Endodermal cell (in vitro differentiated cells): Measurements from ENCODE around the gene PADI6. TPM values are rescaled to one million over a fixed set of nuclear protein-coding genes. Genes with fewer than 3 reads are reported as not detected.

Source experiments
- DNase-seq: peaks from one replicate; pipeline ENCODE4 v3.0.0-alpha.2; 2017
- H3K27ac ChIP-seq: 2 replicates; pipeline ENCODE4 v1.5.1; 2013; ENCODE audit warnings: mild to moderate bottlenecking, low read depth, low read length, moderate library complexity
- H3K27me3 ChIP-seq: 2 replicates; pipeline ENCODE4 v1.6.1; 2013; ENCODE audit warnings: mild to moderate bottlenecking, low read length, moderate library complexity; ENCODE audit not compliant: insufficient read depth, control insufficient read depth, poor library complexity, severe bottlenecking
- H3K36me3 ChIP-seq: 2 replicates; pipeline ENCODE4 v1.7.0; 2013; ENCODE audit warnings: mild to moderate bottlenecking, low read length, moderate library complexity; ENCODE audit not compliant: control insufficient read depth, insufficient read depth
- H3K4me1 ChIP-seq: one replicate; pipeline ENCODE4 v1.7.0; 2013; ENCODE audit warnings: low read length; ENCODE audit not compliant: control insufficient read depth, insufficient read depth
- H3K4me3 ChIP-seq: 2 replicates; pipeline ENCODE4 v1.5.1; 2013; ENCODE audit warnings: mild to moderate bottlenecking, low read length, moderate library complexity
- H3K9ac ChIP-seq: 2 replicates; pipeline ENCODE4 v1.6.1; 2013; ENCODE audit warnings: mild to moderate bottlenecking, low read length, moderate library complexity; ENCODE audit not compliant: poor library complexity, severe bottlenecking; ENCODE audit errors: extremely low read depth
- H3K9me3 ChIP-seq: 2 replicates; pipeline ENCODE4 v1.6.1; 2013; ENCODE audit warnings: mild to moderate bottlenecking, low read length, moderate library complexity; ENCODE audit not compliant: control insufficient read depth
- H3K27ac Mint-ChIP-seq: 2 replicates; pipeline ENCODE4 v1.8.0; 2020; ENCODE audit warnings: mixed read lengths
- H3K27me3 Mint-ChIP-seq: 2 replicates; pipeline ENCODE4 v1.8.0; 2021; ENCODE audit warnings: mild to moderate bottlenecking, mixed read lengths; ENCODE audit not compliant: insufficient read depth
- H3K36me3 Mint-ChIP-seq: 2 replicates; pipeline ENCODE4 v1.8.0; 2020; ENCODE audit warnings: low read depth, mixed read lengths
- H3K4me1 Mint-ChIP-seq: 2 replicates; pipeline ENCODE4 v1.8.0; 2020; ENCODE audit warnings: mixed read lengths
- H3K4me3 Mint-ChIP-seq: 2 replicates; pipeline ENCODE4 v1.8.0; 2020; ENCODE audit warnings: mild to moderate bottlenecking, moderate library complexity, mixed read lengths
- H3K9me3 Mint-ChIP-seq: 2 replicates; pipeline ENCODE4 v1.8.0; 2020; ENCODE audit warnings: mild to moderate bottlenecking, mixed read lengths
- WGBS, 2 experiments: methylation state at CpG; one replicate each; pipeline versions ENCODE4 v1.1.5 to v1.1.7; 2013; ENCODE audit warnings: missing lambda C conversion rate in 2 of 2, mixed read lengths in 1 of 2; ENCODE audit not compliant: insufficient coverage in 1 of 2, insufficient read length in 1 of 2; 5-methylcytosine and 5-hydroxymethylcytosine counted together
- total RNA-seq, 2 donors: library from RNA; stranded (reverse); fragmentation: NEBNext Ultra II Directional in 1 of 2; extraction: Animal tissue kit (Norgen Biotek cat#: 25700) in 1 of 2; gene quantifications; 2 replicates in 1 of 2; 3 replicates in 1 of 2; pipeline ENCODE4 v1.2.1, GENCODE V29; 2021
- TF ChIP-seq, protein P1 (sequence below): fragments of 200-600 bp; sonication (generic); conservative IDR thresholded peaks from 2 replicates; pipeline ENCODE4 v1.5.0; 2021; ENCODE audit warnings: antibody characterized with exemption, mild to moderate bottlenecking

The PADI6 gene
- total RNA-seq, 2 donors from 2014 or later: not detected

- H3K27ac Mint-ChIP-seq: peak overlapping the region; percentile 52
- Histone ChIP-seq H3K4me1 (no peaks in the 10 kb centered on the region), H3K4me3 (no peak overlapping the region), H3K36me3 (no peaks in the 10 kb centered on the region), H3K27ac (no peak overlapping the region), H3K9me3 (no peaks in the 10 kb centered on the region), H3K27me3 (no peaks in the 10 kb centered on the region), H3K9ac (no peak overlapping the region)
- WGBS, 2 experiments: 85 to 88% methylated on average over 14 to 18 of the region's 19 CpGs
- no peaks in the 10 kb centered on the region for H3K36me3 Mint-ChIP-seq
- peaks cover 6% of the 10 kb centered on the region for H3K27me3 Mint-ChIP-seq
- no peak for DNase-seq
- H3K9me3 Mint-ChIP-seq: peaks cover 23% of the 10 kb centered on the region
- TF ChIP-seq, protein P1, sequence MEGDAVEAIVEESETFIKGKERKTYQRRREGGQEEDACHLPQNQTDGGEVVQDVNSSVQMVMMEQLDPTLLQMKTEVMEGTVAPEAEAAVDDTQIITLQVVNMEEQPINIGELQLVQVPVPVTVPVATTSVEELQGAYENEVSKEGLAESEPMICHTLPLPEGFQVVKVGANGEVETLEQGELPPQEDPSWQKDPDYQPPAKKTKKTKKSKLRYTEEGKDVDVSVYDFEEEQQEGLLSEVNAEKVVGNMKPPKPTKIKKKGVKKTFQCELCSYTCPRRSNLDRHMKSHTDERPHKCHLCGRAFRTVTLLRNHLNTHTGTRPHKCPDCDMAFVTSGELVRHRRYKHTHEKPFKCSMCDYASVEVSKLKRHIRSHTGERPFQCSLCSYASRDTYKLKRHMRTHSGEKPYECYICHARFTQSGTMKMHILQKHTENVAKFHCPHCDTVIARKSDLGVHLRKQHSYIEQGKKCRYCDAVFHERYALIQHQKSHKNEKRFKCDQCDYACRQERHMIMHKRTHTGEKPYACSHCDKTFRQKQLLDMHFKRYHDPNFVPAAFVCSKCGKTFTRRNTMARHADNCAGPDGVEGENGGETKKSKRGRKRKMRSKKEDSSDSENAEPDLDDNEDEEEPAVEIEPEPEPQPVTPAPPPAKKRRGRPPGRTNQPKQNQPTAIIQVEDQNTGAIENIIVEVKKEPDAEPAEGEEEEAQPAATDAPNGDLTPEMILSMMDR: no peak
- no peak overlapping the region for H3K4me3 Mint-ChIP-seq
- H3K4me1 Mint-ChIP-seq: no peaks in the 10 kb centered on the region
Observed at GRCh38 chr1:17347769-17348592, 24.0 kb upstream of the PADI6 start.

GRCh38 chr1:17348593-17349234 lies 23.3 kb upstream of the PADI6 start:
- no peaks in the 10 kb centered on the region for H3K4me1 Mint-ChIP-seq
- H3K27me3 Mint-ChIP-seq: peaks cover 6% of the 10 kb centered on the region
- no peaks in the 10 kb centered on the region for H3K4me1 ChIP-seq
- peak; percentile 39 for DNase-seq
- H3K9ac ChIP-seq: no peak overlapping the region
- H3K4me3 Mint-ChIP-seq: no peak overlapping the region
- no peaks in the 10 kb centered on the region for H3K9me3 ChIP-seq
- no peaks in the 10 kb centered on the region for H3K36me3 ChIP-seq
- H3K9me3 Mint-ChIP-seq: peaks cover 16% of the 10 kb centered on the region
- H3K36me3 Mint-ChIP-seq: no peaks in the 10 kb centered on the region
- H3K27ac Mint-ChIP-seq: peak overlapping the region; percentile 52
- H3K27ac ChIP-seq: no peak overlapping the region
- TF ChIP-seq, protein P1: no peak
- H3K27me3 ChIP-seq: no peaks in the 10 kb centered on the region
- no peak overlapping the region for H3K4me3 ChIP-seq
- WGBS, 2 experiments: 86 to 88% methylated on average over 13 to 14 of the region's 14 CpGs

- no peaks in the 10 kb centered on the region for H3K27me3 ChIP-seq
- H3K36me3 ChIP-seq: no peaks in the 10 kb centered on the region
- H3K4me1 Mint-ChIP-seq: no peaks in the 10 kb centered on the region
- H3K36me3 Mint-ChIP-seq: no peaks in the 10 kb centered on the region
- DNase-seq: no peak
- peaks cover 6% of the 10 kb centered on the region for H3K27me3 Mint-ChIP-seq
- TF ChIP-seq, protein P1: no peak
- no peak overlapping the region for H3K9ac ChIP-seq
- H3K27ac Mint-ChIP-seq: no peak overlapping the region
- H3K4me1 ChIP-seq: no peaks in the 10 kb centered on the region
- no peak overlapping the region for H3K27ac ChIP-seq
- H3K4me3 Mint-ChIP-seq: no peak overlapping the region
- no peaks in the 10 kb centered on the region for H3K9me3 ChIP-seq
- H3K9me3 Mint-ChIP-seq: peaks cover 9% of the 10 kb centered on the region
- no peak overlapping the region for H3K4me3 ChIP-seq
- no CpG with 5 or more reads among the region's 8 CpGs for WGBS, 2 experiments
Observed at GRCh38 chr1:17350083-17350482, 21.9 kb upstream of the PADI6 start.
